Esophagus mucosa (tissue), 1 donor: Measurements from ENCODE around the gene MAP7D1. TPM values are rescaled to one million over a fixed set of nuclear protein-coding genes. Genes with fewer than 3 reads are reported as not detected.
"Not testable (repeated sequence)": the region's sequence is repeated elsewhere in the genome, so short reads cannot be mapped to it uniquely, and the experiment has no call there.

Source experiments
- ATAC-seq: fragments of 200-7000 bp; cut with Tn5 transposase; one replicate; pipeline ENCODE4 v1.9.1; 2020
- total RNA-seq: library from RNA; stranded (reverse); gene quantifications from one replicate; pipeline ENCODE4 v1.2.4, GENCODE V29; 2023
- donor health status: DM: yes; HTN: yes; CAD: no.

The MAP7D1 gene
- total RNA-seq, 1 donor from 2014 or later = 93.1 TPM

DNA sequence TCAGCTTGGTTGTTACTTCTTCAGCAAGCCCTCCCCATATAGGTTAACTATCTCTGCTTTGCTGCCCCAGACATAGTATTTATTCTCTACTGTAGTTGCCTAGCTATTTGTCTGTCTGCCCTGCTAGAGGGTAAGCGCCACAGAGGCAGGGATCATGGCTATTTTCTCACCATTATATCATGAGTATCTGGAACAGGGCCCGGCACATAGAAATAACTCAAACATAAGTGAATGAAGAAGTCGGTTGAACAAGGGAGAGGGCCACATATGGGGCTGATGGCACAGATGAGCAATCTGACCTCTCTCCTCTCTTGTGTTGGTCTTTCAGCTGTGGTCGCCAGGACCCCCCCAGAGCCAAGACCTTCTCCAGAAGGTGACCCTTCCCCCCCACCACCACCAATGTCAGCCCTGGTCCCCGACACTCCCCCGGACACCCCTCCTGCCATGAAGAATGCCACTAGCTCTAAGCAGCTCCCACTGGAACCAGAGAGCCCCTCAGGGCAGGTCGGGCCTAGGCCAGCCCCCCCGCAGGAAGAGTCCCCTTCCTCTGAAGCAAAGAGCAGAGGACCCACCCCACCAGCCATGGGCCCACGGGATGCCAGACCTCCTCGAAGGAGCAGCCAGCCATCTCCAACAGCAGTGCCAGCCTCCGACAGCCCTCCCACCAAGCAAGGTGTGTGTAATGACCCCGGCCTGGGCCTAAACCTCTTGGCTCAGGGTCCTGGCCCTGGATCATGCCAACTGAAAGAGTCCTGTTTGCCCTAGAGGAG, 14.9 kb downstream of the MAP7D1 start:
- ATAC-seq = no peak

DNA sequence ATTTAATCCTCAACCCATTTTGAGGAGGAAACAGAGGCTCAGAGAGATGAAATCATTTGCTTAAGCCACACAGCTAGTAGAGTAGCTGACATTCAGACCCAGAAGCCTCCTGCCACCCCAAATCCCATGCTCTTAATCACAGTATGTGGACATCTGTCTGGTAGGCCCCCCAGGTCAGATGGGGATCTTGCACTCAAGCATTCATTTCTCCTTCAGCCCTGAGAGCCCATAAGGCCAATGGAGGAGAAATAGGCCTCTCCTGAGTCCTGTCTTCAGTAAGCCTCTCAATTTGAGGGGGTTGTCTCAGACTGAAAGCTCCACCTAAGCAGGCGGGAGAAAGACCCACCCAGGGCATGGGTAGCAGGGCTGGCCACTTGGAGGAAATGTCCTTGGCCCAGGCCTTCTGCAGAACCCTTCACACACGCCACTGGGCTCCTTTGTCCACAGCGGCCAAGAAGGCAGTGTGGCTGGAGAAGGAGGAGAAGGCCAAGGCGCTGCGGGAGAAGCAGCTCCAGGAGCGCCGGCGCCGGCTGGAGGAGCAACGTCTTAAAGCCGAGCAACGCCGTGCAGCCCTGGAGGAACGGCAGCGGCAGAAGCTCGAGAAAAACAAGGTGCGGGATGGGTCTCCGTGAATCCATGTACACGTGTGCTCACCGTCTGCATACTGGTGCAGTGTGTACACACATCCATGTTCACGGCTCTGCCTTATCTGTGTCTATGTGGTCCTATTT, 16.2 kb downstream of the MAP7D1 start:
- no peak for ATAC-seq

DNA sequence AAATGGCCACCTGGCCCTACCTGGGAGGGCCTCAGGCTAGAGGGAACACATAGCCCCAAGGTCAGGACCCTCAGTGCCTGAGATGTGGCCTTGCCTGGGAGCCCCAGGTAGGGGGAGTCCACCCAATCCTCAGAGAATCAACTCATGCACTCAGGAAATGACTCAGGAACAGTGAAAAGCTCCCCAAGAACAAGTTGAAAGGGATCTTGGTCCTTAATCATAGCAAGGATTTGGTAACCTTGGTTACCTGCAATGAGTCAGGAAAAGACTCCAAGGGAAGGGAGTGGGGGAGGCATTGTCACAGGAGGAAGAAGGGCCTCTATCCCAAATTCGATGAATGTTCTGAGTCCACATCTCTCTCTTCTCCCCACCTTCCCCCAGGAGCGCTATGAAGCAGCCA, 17.0 kb downstream of the MAP7D1 start:
- ATAC-seq = peak; percentile 57

DNA sequence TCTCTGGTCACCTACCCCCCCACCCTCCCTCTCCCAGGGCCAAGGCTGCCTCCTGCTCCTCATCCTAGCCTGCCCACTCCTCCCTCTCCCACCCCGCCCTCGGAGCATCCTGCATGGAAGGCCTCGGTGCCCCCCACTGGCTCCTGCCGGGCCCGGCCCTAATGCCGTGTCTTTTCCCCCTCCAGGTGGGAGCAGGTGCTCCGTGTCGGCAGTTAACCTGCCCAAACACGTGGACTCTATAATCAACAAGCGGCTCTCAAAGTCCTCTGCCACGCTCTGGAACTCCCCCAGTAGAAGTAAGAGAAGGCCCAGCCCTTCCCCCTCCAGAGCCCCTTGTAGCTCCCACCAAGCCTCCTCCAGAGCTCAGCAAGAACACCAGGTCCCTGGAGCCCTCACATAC, 18.8 kb downstream of the MAP7D1 start:
- ATAC-seq = no peak

DNA sequence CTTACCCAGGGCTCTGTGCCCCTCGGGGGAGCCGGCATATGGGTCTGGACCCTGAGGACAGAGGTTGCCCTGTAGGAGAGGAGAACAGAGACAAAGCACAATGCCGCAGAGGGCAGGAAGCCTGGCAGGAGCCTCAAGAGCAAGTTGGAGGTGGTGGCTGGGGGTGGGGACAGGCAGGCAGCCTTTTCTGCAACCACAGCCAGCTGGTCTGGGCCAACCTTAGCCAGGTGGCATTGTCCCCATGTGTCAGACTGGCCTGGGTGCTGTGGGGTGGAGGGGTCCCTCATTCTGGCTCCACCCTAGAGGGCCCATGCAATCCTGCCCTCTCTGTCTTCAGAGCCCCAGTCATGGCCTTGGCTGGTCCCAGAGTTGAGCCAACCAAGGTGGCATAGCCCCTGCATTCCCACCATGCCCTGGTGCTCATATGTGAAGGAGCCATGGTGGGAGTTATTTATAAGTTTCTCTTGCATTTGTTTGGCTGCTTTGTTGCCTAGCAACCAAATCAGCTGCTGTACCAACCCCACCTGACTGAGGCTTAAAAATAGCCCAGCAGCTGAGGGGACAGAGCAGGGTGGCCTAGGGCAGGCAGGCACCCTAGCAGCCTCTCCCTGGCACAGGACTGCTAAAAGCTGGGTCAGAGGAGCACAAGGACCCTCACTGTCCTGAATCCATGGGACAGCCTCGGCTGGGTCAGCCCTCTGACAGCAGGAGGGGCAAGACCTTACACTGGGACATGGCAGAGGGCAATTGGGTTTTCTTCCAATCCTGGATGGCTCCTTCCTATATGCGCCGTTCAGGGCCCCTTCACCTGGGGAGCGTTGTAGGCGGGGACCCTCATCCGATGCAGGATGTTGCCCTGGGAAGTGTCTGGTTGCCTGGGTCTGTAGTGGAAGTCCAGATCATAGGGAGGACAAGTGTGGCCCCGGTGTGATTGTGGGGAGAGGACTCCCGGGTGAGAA, 19.5 kb downstream of the MAP7D1 start:
- ATAC-seq = no peak

DNA sequence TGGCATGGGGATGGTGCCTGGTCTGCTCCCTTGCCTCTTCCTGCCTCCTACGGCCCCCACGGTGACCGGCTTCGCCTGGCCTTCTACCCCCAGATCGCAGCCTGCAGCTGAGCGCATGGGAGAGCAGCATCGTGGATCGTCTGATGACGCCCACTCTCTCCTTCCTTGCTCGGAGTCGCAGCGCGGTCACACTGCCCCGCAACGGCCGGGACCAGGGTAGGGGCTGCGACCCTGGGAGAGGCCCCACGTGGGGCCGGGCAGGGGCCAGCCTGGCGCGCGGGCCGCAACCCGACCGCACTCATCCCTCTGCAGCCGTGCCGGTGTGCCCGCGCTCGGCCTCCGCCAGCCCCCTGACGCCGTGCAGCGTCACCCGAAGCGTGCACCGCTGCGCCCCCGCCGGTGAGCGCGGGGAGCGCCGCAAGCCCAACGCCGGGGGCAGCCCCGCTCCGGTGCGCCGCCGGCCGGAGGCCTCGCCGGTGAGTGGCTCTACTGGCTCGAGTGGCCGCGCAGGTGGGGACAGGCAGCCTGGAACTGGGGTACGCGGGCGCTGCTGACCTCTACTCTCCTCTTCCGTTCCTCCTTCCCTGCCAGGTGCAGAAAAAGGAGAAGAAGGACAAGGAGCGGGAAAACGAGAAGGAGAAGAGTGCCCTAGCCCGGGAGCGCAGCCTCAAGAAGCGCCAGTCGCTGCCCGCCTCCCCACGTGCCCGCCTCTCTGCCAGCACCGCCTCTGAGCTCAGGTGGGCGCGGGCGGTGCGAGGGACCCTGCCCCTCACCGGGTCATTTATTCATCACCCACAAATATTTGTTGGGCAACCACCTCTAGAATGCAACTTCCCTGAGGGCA, 20.4 kb downstream of the MAP7D1 start:
- no peak for ATAC-seq

DNA sequence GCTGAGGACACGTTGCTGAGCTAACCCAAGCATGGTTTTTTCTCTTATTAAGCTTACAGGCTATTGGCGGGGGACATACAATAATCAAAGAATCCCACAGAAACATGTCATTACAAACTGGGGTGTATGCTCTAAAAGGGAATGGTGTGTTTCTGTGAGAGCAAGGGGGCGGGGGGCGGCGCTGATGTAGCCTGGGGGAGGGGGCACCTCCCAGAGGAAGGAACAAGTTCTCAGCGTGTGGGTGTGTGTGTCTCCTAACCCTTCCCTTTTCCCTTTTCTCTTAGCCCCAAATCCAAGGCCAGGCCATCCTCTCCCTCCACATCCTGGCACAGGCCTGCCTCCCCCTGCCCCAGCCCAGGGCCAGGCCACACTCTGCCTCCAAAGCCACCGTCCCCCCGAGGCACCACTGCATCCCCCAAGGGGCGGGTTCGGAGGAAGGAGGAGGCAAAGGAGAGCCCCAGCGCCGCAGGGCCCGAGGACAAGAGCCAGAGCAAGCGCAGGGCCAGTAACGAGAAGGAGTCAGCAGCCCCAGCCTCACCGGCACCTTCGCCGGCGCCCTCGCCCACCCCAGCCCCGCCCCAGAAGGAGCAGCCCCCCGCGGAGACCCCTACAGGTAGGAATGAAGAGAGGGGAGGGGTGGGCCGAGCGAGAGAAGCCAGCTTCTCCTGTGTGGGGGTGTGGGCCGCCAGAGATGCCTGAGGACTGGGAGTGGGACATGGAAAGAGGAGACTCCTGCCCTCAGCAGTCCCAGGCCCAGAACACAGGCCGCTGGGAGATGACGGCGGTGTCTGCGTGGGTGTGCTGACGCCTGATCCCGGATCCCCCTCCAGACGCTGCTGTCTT, 21.9 kb downstream of the MAP7D1 start:
- no peak for ATAC-seq

DNA sequence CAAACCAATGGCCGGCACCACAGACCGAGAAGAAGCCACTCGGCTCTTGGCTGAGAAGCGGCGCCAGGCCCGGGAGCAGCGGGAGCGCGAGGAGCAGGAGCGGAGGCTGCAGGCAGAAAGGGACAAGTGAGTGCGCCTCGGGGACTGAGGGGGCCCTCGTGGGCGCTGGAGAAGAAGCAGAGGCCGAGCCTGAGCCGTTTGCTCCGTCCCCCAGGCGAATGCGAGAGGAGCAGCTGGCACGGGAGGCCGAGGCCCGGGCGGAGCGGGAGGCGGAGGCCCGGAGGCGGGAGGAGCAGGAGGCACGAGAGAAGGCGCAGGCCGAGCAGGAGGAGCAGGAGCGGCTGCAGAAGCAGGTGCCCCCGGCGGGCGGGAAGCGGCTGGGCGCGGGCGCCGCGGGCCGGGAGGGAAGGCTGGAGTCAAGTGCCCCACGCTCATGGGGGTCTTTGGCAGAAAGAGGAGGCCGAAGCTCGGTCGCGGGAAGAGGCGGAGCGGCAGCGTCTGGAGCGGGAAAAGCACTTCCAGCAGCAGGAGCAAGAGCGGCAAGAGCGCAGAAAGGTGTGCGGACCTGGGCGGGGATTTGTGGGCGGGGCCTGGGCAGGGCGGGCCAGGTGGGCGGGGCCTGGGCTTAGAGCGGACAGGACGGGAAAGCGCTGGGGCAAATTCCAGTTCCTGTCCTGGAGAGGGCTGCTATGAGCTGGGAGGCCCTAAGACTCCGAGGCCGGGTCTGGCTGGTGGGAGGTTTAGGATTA, 22.7 kb downstream of the MAP7D1 start:
- ATAC-seq = no peak

DNA sequence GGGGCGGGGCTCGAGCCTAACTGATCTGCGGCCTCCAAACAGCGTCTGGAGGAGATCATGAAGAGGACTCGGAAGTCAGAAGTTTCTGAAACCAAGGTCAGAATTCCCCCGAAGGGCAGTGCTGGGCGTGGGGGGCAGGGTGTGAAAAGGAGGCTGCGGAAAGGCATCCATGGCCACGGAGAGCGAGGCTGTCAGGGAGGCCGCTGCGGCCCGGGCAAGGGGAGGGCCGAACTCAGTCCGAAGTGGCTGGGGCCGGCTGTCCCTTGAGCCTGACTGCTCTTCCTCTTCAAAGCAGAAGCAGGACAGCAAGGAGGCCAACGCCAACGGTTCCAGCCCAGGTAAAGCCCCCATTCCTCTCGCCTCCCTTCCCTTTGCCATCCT, 23.2 kb downstream of the MAP7D1 start:
- ATAC-seq = no peak

DNA sequence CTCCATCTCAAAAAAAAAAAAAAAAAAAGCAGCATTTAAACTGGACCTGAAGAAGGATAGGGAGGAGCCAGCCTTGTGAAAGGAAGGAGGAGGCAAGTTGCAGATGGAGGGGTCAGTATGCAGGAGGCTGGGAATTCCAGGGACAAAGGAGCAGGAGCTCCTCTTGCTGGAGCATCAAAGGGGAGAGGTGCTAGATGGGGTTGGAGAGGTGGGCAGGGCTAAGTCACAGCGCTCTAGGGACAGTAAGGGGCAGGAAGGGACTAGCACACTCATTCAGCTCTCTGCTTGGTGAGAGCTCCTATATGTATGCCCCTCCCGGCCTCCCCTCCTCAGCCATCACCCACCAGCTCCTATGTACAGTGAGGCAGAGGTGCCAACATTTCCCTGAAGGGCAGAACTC, 26.8 kb downstream of the MAP7D1 start:
- peak; percentile 27 for ATAC-seq

DNA sequence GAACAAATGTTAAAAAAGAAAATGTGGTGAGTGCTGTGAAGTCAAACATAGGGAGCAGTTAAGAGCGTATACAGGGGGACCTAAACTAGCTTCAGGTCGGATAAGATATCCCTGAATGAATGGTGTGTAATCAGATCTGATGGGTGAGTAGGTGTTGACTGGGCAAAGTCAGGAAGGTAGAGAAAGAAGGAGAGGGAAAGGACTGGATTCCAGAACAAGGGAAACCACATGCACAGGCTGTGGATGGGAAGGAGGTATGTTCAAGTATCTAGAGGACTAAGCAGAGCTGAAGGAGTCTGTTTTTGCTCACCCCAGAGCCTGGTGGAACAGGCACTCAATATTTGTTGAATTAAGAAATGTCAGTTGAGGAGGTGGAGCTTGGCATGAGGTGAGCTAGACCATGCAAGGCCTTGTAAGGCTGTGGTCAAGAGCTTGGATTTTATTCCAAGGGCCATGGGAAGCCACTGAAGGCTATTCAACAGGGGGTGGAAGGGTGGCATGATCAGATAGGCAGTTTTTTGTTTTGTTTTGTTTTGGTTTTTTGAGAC, 27.4 kb downstream of the MAP7D1 start:
- no peak for ATAC-seq

DNA sequence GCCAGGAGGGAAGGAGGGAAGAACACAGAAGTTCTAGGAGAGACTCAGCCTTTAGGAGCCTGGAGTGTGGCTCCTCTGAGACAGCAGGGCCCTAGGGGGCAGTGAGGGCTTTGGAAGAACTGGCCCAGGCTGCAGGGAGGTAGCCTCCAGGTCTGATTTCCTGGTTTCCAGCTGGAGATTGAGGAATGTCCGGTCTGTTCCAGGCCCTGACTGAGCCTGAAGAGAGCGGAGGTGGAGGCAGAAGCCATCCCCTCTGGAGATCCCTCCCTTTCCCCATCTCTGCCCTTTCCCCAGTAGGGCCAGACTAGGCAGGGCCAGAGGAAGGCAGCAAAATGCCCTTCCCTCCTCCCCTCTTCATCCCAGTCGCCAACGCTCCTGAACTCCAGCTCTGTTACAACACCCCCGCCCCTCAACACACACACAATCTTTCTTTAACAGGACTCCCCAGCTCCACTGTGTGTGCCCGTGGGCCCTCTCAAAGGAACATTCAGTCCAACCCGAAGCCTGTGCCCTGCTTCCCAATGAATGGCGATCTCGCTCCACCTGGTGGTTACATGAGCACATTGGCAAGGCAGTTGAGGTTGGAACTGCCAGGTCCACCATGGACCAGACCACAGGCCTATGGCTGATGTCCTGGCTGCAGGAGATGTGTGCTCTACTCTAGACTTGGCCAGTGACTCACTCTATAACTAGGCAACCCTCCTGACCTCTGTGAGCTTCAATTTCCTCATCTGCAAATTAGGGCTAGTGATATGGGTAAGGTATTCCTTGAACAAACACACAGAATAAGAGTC, 32.0 kb downstream of the MAP7D1 start:
- peak; percentile 94 for ATAC-seq

DNA sequence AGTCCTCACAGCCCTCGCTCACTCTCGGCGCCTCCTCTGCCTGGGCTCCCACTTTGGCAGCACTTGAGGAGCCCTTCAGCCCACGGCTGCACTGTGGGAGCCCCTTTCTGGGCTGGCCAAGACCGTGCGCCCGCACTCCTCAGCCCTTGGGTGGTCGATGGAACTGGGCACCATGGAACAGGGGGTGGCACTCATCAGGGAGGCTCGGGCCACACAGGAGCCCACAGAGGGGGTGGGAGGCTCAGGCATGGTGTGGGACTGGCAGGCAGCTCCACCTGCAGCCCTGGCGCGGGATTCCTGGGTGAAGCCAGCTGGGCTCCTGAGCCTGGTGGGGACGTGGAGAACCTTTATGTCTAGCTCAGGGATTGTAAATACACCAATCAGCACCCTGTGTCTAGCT, 40.8 kb downstream of the MAP7D1 start:
- not testable (repeated sequence) for ATAC-seq

DNA sequence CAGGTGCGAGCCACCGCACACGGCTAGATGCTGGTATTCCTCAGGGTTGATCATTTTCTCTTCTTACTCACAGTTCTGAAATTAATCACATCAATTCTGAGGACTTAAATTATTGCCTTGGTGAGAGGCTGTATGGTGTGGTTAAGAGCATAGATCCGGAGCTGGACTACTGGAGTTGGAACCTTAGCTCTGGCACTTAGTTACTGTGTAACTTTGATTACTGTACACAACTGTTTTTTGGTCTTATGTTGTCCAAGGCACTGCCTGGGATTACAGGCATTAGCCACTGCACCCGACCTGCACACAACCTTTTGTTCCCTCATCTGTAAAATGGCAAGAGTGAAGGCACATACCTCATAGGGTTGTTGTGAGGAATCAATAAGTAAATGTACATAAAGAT, 42.7 kb downstream of the MAP7D1 start:
- no peak for ATAC-seq

DNA sequence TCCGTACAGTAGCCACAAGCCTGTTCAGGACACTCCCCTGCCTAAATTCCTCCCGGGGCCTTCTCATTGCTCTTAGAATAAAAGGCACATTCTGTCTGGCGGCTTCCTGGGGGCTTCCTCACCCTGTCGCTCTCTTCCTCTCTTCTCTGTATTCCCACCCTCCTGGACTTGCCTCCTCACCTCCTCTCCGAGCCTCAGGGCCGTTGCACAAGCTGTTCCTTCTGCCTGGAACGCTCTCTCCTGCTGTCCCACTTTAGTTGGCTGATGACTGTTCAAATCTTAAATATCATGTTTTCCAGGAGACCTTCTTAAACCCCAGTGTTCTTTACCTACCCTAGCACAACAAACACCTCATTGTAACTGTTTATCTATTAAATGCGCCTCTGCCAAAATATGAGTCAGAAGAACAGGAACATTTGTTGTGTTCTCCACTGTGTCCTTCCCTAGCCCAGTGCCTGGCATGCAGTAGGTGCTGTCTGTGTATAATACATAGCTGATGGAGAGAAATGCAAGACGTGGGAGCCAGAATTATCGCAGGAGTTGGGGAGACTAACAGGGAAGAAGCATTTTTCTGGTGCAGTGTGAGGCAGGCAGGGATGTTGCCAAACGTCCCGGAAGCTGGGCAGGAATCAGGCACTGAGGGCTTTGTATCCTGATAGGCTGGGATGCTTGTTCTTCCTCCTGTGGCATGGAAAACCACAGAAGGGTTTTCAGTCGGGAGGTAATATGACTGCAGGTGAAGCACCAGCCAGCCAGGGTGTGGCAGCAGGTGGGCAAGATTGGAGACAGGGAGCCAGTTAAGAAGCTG, 44.2 kb downstream of the MAP7D1 start:
- ATAC-seq = peak; percentile 57

DNA sequence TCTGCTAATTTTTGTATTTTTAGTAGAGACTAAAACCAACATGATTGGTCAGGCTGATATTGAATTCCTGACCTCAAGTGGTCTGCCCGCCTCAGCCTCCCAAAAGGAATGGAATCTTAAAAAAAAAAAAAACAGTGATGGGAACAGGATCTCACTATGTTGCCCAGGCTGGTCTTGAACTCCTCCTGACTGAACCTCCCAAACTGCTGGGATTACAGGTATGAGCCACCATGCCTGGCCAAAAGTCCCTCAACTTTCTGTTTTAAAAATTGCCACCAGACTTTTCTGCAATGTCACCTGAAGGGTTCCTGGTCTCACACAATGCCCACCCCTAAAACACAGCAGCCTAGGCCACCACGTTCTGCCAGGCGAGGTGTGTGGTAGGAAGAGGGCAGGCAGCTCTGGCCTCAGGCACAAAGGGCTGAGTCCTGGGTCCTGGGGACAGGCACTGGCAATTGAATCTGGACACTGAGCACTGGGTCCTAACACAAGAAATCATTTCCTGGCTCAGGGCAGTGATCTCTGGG, 47.1 kb downstream of the MAP7D1 start:
- peak; percentile 19 for ATAC-seq

DNA sequence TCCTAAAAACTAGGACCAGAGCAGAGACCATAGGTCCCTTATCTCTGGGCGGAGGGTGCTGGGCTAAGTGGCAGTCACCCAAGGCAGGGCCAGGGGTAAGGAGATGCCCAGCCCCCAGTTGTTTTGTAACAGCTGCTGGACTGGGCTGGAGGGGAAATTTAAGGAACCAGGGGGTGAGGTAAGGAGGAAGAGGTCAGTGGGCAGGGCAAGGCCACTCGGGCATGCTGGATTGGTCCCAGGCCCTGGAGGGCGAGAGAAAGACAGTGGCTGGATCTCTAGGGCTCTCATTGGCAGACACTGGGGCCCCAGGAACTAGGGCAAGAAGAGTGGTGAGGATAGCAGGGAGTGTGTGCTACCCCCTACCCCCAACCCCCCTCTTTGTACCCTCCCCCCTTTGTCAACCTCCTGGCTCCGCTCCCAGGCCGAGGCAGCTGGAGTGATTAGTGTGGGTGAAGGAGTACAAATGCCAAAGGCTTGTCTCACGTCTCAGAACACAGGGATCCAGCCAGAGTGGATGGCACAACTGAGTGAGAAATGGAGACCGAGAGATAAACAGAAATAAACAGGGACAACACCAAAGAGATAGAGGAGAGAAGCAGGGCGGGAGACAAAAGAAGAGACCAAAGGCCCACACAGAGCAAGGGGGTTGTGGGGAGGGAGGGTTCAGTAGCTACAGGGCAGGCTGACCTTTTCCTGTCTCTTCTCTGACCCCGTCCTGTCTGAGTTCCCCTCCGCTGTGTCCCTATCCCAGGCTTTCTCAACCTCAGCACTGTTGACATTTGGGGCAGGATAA, 47.8 kb downstream of the MAP7D1 start:
- ATAC-seq = peak; percentile 21
